Measurements from ENCODE around the gene ERP29.
"Not testable (repeated sequence)": the region's sequence is repeated elsewhere in the genome, so short reads cannot be mapped to it uniquely, and the experiment has no call there.

The ERP29 gene

DNA sequence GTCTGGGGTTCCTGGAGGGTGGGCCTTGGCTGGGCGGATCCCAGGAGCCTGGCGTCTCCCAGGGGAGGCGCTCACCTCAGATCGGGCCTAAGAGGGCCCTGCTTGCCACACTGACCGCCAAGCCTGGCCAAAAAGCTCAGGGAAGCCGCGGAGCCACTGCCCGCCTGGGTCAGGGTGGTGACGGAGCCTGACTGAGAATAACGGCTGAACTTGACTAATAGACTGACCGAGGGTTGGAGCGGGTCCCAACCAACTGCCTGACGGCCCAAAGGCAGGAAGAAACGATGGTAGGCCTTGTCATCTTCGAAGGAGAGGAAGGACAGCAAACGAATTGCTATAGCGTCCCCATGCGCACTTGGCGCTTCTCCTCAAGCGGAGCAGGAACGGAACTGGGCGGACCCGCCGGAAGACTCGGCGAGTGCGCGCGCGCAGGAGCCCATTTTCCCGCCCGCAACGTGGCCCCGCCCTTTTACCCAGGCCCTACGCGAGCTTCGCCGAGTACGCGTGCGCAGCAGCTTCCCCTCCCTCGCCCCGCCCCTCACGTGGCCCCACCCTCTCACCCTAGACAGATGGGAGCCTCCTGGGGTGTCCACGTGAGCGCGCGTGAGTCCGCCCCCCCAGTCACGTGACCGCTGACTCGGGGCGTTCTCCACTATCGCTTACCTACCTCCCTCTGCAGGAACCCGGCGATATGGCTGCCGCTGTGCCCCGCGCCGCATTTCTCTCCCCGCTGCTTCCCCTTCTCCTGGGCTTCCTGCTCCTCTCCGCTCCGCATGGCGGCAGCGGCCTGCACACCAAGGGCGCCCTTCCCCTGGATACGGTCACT is at the start of gene ERP29, which contains the start of gene TMEM116:
TSS of gene ERP29 (plus strand) at position 652 of the 826 bp plus-strand sequence. CDS start at position 692, 40 bp downstream.
TSS of gene TMEM116 (minus strand) at position 391 of the 826 bp plus-strand sequence. CDS start 7,895 bp downstream, outside the sequence.
- FAIRE-seq (no peak), DNase-seq (ENCODE audit: low spot score) (peak; percentile 99)

DNA sequence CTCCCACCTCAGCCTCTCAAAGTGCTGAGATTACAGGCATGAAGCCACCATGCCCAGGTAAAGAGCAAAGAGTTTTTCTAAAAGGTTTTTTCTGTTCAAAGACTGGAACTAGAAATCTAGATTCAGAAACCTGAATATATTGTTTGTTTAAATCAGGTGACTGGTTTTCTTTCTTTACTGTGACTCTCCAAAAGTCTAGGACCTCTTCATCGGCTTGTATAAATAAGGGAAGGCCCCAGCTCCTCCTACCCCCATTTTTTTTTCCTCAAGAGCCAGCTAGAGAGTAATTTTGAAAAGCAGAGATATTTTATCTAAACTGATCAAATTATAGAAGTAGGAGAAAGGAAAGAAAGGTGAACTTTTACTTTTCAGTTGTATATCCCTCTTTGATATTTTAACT is 48.3 kb upstream of the ERP29 start:
- DNase-seq (ENCODE audit: low spot score) (no peak), FAIRE-seq (no peak)

DNA sequence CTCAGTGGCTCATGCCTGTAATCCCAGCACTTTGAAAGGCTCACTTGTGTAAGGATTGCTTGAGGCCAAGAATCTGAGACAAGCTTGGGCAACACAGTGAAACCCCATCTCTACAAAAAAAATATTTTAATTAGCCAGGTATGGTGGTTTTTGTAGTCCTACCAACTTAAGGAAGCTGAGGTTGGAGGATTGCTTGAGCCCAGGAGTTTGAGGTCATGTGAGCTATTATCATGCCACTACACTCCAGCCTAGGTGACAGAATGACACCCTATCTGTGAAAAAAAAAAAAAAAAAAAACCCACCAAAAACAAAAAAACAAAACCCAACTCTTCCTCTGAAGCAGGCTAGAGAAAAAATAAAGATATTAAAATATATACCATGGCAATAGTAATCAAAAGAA is 41.4 kb upstream of the ERP29 start:
- FAIRE-seq (no peak), DNase-seq (ENCODE audit: low spot score) (no peak)

DNA sequence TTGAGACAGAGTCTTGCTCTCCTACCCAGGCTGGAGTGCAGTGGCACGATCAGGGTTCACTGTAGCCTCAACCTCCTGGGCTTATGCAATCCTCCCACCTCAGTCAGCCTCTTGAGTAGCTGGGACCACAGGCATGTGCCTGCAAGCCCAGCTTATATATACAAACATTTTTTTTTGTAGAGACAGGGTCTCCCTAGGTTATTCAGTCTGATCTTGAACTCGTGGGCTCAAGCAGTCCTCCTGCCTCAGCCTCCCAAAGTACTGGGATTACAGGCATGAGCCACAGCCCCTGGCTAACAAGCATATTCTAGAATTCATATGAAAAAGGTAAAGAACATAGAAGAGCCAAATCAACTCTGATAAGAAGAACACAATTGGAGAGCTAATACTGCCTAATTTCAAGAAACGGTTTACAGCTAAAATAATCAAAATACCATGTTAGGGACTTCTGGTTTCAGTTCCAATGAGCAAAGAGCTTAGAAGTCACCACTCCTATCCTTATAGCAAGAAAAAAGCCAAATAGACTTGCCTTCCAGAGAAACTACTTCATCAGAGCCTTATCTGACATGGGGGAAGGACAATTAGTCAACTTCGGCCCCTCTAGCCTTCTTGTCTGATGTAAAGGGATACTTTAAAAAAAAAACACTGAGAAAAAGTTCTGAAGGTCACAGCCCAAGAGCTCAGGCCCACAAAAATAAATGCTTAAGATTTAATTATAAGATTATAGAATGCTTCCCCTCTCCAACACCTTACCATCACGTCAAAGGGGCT is 37.9 kb upstream of the ERP29 start:
- no peak for DNase-seq (ENCODE audit: low spot score)
- FAIRE-seq = no peak

DNA sequence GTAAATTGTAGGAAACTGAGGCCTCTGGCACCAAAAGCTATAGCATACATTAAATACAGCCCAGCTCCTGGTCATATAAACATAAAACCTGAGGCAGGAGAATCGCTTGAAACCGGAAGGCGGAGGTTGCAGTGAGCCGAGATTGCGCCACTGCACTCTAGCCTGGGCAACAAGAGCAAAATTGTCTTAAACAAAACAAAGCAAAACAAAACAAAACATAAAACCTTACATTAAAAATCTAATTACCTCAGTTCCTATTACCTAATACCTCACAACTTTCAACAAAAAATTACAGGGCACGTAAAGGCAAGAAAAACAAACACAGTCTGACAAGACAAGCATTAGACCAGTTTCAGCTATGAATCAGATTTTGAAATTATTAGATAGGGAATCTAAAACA is 36.9 kb upstream of the ERP29 start:
- FAIRE-seq = no peak

DNA sequence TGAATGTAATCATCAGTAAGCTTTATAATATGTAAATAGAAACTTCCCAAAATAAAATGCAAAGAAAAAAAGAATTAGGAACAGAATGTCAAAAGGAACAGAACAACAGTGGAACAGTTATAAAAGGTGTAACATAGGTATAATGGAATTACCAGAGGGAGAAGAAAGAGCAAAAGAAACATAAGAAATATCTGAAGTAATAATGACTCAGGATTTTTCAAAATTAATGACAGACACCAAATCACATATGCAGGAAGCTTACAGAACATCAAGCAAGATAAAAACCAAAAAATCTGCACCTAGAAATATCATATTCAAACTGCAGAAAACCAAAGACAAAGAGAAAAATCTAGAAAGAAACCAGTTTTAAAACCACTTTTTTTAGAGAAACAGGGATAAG is 36.4 kb upstream of the ERP29 start:
- DNase-seq (ENCODE audit: low spot score) = no peak
- FAIRE-seq = no peak

More for the DNA sequence above, 36.9 kb upstream of the ERP29 start:
- no peak for DNase-seq (ENCODE audit: low spot score)

DNA sequence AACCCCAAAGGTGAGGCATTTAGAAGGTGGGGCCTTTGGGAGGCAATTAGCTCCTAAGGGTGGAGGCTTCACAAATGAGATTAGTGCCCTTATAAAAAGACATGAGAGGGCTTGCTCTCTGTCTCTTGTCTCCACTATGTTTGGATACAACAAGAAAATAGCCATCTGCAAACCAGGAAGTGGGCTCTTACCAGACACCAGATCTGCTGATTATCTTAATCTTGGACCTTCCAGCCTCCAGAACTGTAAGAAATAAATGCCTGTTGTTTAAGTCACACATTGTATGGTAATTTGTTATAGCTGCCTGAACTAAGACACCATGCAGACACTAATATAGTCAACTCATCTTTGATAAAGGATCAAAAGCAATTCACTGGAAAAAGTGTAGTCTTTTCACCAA is 34.7 kb upstream of the ERP29 start:
- FAIRE-seq (no peak), DNase-seq (ENCODE audit: low spot score) (no peak)

DNA sequence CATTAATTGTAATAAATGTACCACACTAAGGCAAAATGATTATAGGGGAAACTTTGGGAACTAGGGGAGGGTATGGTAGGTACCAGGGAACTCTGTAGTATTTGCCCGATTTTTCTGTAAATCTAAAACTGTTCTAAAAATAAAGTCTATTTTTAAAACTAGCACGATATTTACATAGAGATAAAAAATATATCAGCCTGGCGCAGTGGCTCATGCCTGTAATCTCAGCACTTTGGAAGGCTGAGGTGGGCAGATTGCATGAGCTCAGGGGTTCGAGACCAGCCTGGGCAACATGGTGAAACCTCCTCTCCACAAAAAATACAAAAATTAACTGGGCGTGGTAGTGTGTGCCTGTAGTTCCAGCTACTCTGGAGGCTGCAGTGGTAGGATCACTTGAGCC is 32.6 kb upstream of the ERP29 start:
- FAIRE-seq (no peak), DNase-seq (ENCODE audit: low spot score) (no peak)

DNA sequence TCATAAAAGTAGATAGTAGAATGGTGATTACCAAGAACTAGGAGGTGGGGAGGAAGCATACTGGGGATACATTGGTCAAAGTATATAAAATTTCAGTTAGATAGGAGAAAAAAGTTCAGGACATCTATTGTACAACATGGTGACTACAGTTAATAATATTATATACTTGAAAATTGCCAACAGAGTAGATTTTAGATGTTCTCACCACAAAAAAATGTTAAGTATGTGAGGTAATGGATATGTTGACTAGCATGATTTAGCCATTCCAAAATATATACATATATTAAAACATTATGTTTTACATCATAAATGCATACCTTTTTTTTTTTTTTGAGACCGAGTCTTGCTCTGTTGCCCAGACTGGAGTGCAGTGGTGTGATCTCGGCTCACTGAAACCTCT is 31.2 kb upstream of the ERP29 start:
- no peak for FAIRE-seq

DNA sequence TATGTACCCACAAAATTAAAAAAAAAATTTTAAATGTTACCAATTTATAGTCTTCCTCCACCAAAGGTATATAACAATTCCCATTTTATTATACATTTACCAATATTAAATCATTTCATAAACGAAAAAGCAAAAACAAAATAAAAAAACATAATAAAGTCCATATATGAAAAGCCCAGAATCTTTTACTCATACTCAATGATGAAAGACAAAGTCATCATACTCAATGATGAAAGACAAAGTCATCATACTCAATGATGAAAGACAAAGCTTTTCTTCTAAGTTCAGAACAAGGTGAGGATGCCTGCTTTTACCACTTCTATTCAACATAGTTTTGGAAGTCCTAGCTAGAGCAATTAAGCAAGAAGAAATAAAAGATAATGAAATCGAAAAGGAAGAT is 28.4 kb upstream of the ERP29 start:
- DNase-seq (ENCODE audit: low spot score) (no peak), FAIRE-seq (no peak)

More for the DNA sequence above, 31.2 kb upstream of the ERP29 start:
- no peak for DNase-seq (ENCODE audit: low spot score)

DNA sequence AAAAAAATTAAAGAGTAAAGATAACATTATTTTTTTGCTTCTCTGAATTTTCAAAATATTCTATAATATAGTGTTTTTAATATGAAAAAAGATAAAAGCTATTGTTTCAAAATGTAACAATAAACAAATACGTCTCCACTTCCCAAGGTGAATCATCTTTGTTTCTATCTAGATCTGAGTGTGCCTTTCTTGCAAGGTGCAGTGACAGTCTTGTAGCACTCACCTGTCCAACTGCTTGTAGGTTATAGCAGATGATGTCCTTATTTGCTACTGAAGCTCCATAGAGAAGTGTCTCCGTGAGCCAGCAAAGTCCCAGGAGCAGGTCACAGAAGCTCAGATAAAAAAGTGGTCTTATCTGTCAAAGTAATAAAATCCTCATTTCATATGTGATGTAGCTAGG is 21.7 kb upstream of the ERP29 start:
- no peak for FAIRE-seq

DNA sequence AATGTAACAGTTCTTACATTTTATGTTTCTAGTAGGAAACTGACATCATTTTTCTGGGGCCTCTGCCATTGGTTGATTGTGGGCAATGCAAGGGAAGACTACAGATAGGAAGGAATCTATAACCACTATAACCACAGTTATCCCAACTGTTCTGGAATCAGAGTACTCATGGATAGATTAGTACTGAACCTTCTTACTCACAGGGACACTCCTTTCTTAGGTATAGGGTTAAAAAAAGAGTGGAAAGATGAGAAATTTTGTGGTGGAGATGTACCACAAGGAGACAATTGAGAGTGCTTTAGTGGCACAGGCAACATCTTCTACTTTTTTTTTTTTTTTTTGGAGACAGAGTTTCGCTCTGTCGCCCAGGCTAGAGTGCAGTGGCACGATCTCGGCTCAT is 21.3 kb upstream of the ERP29 start:
- FAIRE-seq (no peak), DNase-seq (ENCODE audit: low spot score) (no peak)

More for the DNA sequence above, 21.7 kb upstream of the ERP29 start:
- no peak for DNase-seq (ENCODE audit: low spot score)

DNA sequence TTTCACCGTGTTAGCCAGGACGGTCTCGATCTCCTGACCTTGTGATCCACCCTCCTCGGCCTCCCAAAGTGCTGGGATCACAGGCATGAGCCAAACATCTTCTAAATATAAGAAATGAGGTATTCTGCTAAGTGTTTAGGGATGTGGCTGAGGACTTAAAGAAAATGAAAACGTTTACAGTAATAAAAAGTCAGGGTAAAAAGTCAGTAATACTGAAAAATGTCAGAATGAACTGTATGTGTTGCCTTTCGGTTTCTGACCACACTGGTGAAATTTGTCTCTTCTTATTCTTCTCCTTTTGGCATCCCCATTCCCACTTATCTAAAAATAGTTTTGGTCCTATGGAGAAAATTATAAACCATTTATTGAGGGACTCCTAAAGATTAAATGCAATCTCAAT is 20.8 kb upstream of the ERP29 start:
- no peak for DNase-seq (ENCODE audit: low spot score)
- no peak for FAIRE-seq

DNA sequence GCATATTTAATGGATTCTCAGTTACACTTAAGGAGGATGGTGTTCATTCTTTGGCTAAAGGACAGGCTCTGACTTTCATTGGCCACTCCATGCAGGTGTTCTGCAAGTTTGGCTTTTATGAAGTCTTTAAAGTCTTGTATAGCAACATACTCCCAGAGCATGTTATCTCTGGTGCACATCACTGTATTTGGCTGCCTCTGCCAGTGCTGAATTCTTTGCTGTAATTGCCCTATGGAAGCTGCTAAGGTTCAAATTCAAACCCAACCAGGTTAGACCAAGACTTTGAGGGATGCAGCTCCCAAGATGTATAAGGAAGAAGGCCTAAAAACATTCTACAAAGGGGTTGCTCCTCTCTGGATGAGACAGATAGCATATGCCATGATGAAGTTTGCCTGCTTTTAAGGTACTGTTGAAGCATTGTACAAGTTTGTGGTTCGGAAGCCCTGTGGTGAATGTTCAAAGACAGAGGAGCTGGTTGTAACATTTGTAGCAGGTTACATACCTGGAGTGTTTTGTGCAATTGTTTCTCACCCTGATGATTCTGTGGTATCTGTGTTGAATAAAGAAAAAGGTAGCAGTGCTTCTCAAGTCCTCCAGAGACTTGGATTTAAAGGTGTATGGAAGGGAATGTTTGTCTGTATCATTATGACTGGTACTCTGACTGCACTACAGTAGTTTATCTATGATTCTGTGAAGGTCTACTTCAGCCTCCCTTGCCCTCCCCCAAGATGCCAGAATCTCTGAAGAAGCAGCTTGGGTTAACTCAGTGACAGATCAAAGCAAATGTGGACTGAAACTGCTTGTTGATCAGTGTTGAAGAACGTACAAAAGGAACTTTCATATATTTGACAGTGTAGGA is 19.7 kb upstream of the ERP29 start:
- DNase-seq (ENCODE audit: low spot score) (no peak), FAIRE-seq (no peak)

DNA sequence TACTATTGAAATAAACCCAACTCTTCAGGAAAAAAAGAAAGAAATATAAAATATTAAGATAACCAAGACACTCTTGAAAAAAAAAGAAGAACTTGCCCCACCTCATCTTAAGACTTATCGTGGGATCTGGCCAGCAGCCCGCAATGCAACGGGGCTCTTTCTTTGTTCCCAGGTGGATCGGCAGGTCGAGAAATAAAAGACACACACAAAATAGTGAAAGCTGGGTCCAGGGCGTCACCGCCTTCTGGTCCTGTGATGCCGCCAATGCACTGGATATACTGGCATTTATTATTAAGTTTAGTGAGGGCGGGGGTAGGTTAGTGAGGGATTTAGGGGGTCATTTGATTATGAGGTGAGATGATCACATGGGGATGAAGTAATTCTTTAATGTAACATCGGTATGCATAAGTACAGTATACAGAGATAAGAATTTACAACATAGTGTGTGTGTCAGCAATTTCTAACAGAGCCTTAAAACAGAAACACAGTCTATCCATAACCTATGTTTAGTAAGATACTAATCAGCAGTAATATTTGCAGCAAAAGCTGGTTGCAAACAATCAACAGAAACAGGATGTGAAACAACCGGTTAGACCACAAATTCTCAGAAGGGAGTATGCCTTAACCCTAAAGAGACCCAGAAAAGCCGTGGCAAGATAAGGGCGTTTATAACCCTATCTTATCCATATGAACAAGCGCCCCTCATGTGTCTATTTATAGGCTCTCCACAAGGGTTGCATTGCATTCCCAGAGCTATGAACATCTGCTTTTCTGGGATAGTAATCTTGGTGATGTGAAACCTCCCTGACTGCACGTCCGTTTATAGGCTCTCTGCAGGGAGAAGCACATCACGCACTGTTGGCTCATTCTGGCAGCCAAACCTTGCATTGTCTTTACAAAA is 18.8 kb upstream of the ERP29 start:
- DNase-seq (ENCODE audit: low spot score); FAIRE-seq: not testable (repeated sequence)

DNA sequence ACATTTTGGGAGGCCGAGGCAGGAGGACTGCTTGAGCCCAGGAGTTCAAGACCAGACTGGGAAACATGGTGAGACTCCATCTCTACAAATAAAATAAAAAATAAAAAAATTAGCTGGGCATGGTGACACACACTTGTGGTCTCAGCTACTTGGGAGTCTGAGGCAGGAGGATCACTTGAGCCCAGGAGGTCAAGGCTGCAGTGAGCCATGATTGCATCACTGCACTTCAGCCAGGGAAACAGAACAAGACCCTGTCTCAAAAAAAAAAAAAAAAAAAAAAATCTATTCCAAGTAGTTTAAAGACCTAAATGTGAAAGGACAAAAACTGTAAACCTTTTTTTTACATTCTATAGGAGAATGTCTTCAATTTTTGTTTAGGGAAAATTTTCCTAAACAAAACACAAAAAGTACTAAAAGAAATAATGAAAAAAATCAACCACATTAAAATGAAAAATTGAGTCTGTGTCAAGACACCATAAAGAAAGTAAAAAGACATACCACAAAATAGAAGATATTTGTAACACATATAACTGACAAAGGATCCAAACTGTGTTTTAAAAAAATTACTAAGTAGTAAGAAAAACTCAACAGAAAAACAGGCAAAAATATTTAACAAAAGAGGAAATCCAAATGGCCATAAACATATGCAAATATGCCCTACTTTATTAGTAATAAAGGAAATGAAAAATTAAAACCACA is 17.3 kb upstream of the ERP29 start:
- DNase-seq (ENCODE audit: low spot score) (no peak), FAIRE-seq (no peak)

DNA sequence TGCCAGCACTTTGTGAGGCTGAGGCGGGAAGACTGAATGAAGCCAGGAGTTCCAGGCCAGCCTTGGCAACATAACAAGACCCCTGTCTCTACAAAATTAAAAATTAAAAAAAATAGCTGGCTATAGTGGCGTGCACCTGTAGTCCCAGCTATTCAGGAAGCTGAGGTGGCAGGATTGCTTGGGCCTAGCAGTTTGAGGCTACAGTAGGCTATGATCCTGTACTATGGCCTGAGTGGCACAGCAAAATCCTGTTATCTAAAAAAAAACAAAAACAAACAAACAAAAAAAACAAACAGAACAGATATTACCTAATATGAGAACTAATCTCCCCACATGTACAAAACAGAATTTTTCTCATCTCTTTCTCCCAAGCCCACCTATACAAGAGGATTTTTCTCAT is 15.9 kb upstream of the ERP29 start:
- DNase-seq (ENCODE audit: low spot score) = no peak
- no peak for FAIRE-seq

DNA sequence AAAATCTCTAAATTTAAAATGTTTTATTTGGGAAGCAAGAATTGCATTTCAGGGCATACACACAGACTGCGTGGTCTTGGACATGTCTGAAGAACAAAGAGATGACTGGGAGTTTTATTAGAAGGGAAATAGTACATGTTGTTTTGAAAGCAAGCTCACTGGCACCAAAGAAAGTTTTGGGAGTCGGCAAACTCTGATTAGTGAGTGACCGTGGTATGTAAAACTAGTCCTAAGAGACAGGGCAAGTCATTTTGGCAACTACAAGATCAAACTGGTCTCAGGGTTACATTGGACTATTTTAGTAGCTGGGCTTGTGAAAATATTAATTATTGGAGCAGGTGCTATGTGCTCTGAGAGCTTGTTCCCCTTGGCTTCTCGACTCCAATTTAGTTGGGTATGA is 15.2 kb upstream of the ERP29 start:
- FAIRE-seq = no peak
- DNase-seq (ENCODE audit: low spot score) = no peak

DNA sequence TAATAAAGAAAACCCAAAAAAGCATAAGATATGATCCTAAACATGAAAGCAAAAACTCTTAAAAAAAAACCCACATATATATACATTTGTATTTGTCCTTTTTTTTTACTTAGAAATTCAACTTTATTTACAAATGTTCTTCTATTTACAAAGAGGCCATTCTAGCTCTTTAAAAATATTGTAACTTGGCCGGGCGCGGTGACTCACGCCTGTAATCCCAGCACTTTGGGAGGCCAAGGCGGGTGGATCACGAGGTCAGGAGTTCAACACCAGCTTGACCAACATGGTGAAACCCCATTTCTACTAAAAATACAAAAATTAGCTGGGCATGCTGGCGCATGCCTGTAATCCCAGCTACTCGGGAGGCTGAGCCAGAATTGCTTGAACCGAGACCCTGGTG is 14.1 kb upstream of the ERP29 start:
- not testable (repeated sequence) for FAIRE-seq

DNA sequence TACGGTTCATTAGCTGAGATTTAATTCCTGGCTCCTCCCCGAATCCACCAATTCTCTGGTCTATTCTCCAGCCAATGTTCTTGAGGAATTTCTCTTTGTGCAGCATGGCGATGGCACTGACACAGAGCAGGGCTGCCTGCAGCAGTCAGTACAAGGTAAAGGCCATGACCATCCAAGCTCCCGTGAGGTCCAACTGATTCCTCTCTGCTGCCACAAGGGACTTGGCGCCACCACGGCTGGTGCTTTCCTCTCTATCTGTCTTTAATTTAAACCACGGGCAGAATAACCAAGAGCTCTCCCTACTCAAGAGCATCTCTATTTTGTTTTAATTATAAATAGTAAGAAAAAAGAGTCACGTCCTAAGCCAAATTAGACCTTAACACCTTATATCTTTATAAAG is 12.4 kb upstream of the ERP29 start:
- DNase-seq (ENCODE audit: low spot score) (no peak), FAIRE-seq (no peak)

More for the DNA sequence above, 14.1 kb upstream of the ERP29 start:
- DNase-seq (ENCODE audit: low spot score) = not testable (repeated sequence)

Data from urothelium cell line (cell line).